Measurements from ENCODE around the gene DSG2.

Gene DSG2

GRCh38 chr18:31590570-31590969, 92.6 kb downstream of the DSG2 start:
- DNase-seq (ENCODE audit: low spot score) = no peak

- no peak for DNase-seq (ENCODE audit: low spot score)
These were observed 93.1 kb downstream of the DSG2 start for GRCh38 chr18:31591113-31591512.

- no peak for DNase-seq (ENCODE audit: low spot score)
These were observed 93.7 kb downstream of the DSG2 start, which contains the start of gene TTR for GRCh38 chr18:31591628-31592027. TSS of gene TTR (plus strand) at chr18:31591877. CDS start at chr18:31591903, 26 bp downstream.

- no peak for DNase-seq (ENCODE audit: low spot score)
These were observed 94.7 kb downstream of the DSG2 start for GRCh38 chr18:31592506-31593157.

DNA sequence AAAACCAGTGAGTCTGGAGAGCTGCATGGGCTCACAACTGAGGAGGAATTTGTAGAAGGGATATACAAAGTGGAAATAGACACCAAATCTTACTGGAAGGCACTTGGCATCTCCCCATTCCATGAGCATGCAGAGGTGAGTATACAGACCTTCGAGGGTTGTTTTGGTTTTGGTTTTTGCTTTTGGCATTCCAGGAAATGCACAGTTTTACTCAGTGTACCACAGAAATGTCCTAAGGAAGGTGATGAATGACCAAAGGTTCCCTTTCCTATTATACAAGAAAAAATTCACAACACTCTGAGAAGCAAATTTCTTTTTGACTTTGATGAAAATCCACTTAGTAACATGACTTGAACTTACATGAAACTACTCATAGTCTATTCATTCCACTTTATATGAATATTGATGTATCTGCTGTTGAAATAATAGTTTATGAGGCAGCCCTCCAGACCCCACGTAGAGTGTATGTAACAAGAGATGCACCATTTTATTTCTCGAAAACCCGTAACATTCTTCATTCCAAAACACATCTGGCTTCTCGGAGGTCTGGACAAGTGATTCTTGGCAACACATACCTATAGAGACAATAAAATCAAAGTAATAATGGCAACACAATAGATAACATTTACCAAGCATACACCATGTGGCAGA, 97.3 kb downstream of the DSG2 start:
- no peak for DNase-seq (ENCODE audit: low spot score)

GRCh38 chr18:31596081-31596872, 98.3 kb downstream of the DSG2 start:
- no peak for DNase-seq (ENCODE audit: low spot score)

- DNase-seq (ENCODE audit: low spot score) = no peak
These were observed 100.2 kb downstream of the DSG2 start for GRCh38 chr18:31598021-31598805.
